Measurements from ENCODE around the gene TMEM178B. TPM values are rescaled to one million over a fixed set of nuclear protein-coding genes. Genes with fewer than 3 reads are reported as not detected.

Gene TMEM178B
- polyA plus RNA-seq, 1 donor (not counting 4 experiments of a cell fraction or from before 2014, with no cell fraction given) = not detected

- Histone ChIP-seq H3K9ac (ENCODE audit: control insufficient read depth, extremely low read depth, insufficient read depth, low read length) (no peak overlapping the region), H2AFZ (ENCODE audit: control insufficient read depth, low read length) (no peak overlapping the region), H3K9me3 (ENCODE audit: control insufficient read depth, low read depth, low read length) (no peaks in the 10 kb centered on the region), H3K4me1 (ENCODE audit: control insufficient read depth, extremely low read depth, insufficient read depth, low read length) (no peaks in the 10 kb centered on the region), H3K4me2 (ENCODE audit: control insufficient read depth, extremely low read depth, insufficient read depth, low read depth, low read length) (no peak overlapping the region), H3K9me1 (ENCODE audit: control insufficient read depth, extremely low read depth, insufficient read depth, low read length) (no peaks in the 10 kb centered on the region), H3K27ac (ENCODE audit: control insufficient read depth, insufficient read depth, low read length) (no peak overlapping the region), H3K4me3 (ENCODE audit: control insufficient read depth in 2 of 3, extremely low read depth in 1 of 3, insufficient read depth in 2 of 3, low read depth in 1 of 3, low read length in 3 of 3) (no peak overlapping the region), H3K27me3 (ENCODE audit: control insufficient read depth, extremely low read depth, insufficient read depth, low read length) (no peaks in the 10 kb centered on the region), H3K79me2 (ENCODE audit: control insufficient read depth, insufficient read depth, low read length) (no peaks in the 10 kb centered on the region), H4K20me1 (ENCODE audit: control insufficient read depth, extremely low read depth, insufficient read depth, low read length) (no peaks in the 10 kb centered on the region), H3K36me3 (ENCODE audit: control insufficient read depth in 2 of 2, extremely low read depth in 1 of 2, insufficient read depth in 2 of 2, low read length in 2 of 2) (no peaks in the 10 kb centered on the region)
- TF ChIP-seq CTCF (optimal IDR thresholded peaks at IDR 0.05 in 1 of 3, IDR thresholded peaks at IDR 0.05 in 1 of 3, conservative IDR thresholded peaks at IDR 0.05 in 1 of 3; ENCODE audit: extremely low read depth in 1 of 3, insufficient read depth in 2 of 3, low read length in 3 of 3) (no peak), EZH2 (IDR thresholded peaks at IDR 0.05; ENCODE audit: low read length) (no peak)
- DNase-seq (ENCODE audit: low read depth, low spot score) (no peak), FAIRE-seq (no peak)
- dilution Hi-C loops (cut with MboI; ENCODE audit: extremely low pct_ligation_motif_present, low sequenced_read_pairs) = no loop called here
These were observed 160.7 kb downstream of the TMEM178B start for GRCh38 chr7:141234335-141235105.

DNA sequence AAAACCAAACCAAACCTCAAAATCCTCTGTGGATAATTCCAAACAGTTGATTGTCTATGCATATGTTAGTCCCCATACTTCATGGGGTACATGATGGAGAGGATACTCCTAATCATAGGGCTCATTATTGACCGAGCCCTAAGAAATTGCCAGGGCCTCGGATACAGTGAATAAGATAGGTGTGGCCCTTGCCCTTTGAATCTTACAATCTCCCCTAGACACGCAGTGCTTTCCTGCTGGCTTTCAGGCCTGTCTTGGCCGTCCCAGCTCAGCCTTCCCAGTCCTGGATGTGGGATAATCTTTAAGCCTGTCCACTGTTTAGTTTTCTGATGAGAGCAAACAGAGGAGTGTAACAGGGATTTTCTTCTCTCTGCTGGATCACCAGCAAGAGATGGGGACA lies 161.8 kb downstream of the TMEM178B start:
- no peaks in the 10 kb centered on the region for H3K4me1 ChIP-seq (ENCODE audit: control insufficient read depth, extremely low read depth, insufficient read depth, low read length)
- H3K4me2 ChIP-seq (ENCODE audit: control insufficient read depth, extremely low read depth, insufficient read depth, low read depth, low read length) = no peak overlapping the region
- no peak for TF ChIP-seq CTCF (optimal IDR thresholded peaks at IDR 0.05 in 1 of 3, IDR thresholded peaks at IDR 0.05 in 1 of 3, conservative IDR thresholded peaks at IDR 0.05 in 1 of 3; ENCODE audit: extremely low read depth in 1 of 3, insufficient read depth in 2 of 3, low read length in 3 of 3)
- TF ChIP-seq EZH2 (IDR thresholded peaks at IDR 0.05; ENCODE audit: low read length) = no peak
- no peaks in the 10 kb centered on the region for H3K36me3 ChIP-seq (ENCODE audit: control insufficient read depth in 2 of 2, extremely low read depth in 1 of 2, insufficient read depth in 2 of 2, low read length in 2 of 2)
- H3K9me3 ChIP-seq (ENCODE audit: control insufficient read depth, low read depth, low read length) = no peaks in the 10 kb centered on the region
- H3K27me3 ChIP-seq (ENCODE audit: control insufficient read depth, extremely low read depth, insufficient read depth, low read length) = no peaks in the 10 kb centered on the region
- H3K4me3 ChIP-seq (ENCODE audit: control insufficient read depth in 2 of 3, extremely low read depth in 1 of 3, insufficient read depth in 2 of 3, low read depth in 1 of 3, low read length in 3 of 3) = no peak overlapping the region
- no peak overlapping the region for H2AFZ ChIP-seq (ENCODE audit: control insufficient read depth, low read length)
- H3K79me2 ChIP-seq (ENCODE audit: control insufficient read depth, insufficient read depth, low read length) = no peaks in the 10 kb centered on the region
- H4K20me1 ChIP-seq (ENCODE audit: control insufficient read depth, extremely low read depth, insufficient read depth, low read length) = no peaks in the 10 kb centered on the region
- no peak for DNase-seq (ENCODE audit: low read depth, low spot score)
- FAIRE-seq = no peak
- H3K9ac ChIP-seq (ENCODE audit: control insufficient read depth, extremely low read depth, insufficient read depth, low read length) = no peak overlapping the region
- H3K9me1 ChIP-seq (ENCODE audit: control insufficient read depth, extremely low read depth, insufficient read depth, low read length) = no peaks in the 10 kb centered on the region
- dilution Hi-C loops (cut with MboI; ENCODE audit: extremely low pct_ligation_motif_present, low sequenced_read_pairs) = no loop called here
- H3K27ac ChIP-seq (ENCODE audit: control insufficient read depth, insufficient read depth, low read length) = no peak overlapping the region
